Endothelial cell (in vitro differentiated cells): Measurements from ENCODE around the gene CBL. TPM values are rescaled to one million over a fixed set of nuclear protein-coding genes. Genes with fewer than 3 reads are reported as not detected.
A peak's percentile ranks its signal among the peaks of the same experiment; 100 is the strongest.

ENCODE experiments used
- DNase-seq: peaks from one replicate; pipeline ENCODE4 v3.0.0; 2021; ENCODE audit warnings: low spot score
- H3K27ac Mint-ChIP-seq: one replicate; pipeline ENCODE4 v1.8.0; 2021; ENCODE audit warnings: mixed read lengths, inconsistent platforms; ENCODE audit not compliant: unreplicated experiment
- H3K27me3 Mint-ChIP-seq: one replicate; pipeline ENCODE4 v1.8.0; 2021; ENCODE audit warnings: mild to moderate bottlenecking, moderate library complexity, mixed read lengths, inconsistent platforms; ENCODE audit not compliant: unreplicated experiment
- H3K36me3 Mint-ChIP-seq: one replicate; pipeline ENCODE4 v1.8.0; 2021; ENCODE audit warnings: mild to moderate bottlenecking, low read depth, mixed read lengths, inconsistent platforms; ENCODE audit not compliant: unreplicated experiment
- H3K4me1 Mint-ChIP-seq: one replicate; pipeline ENCODE4 v1.8.0; 2021; ENCODE audit warnings: mild to moderate bottlenecking, mixed read lengths, inconsistent platforms; ENCODE audit not compliant: unreplicated experiment
- H3K4me3 Mint-ChIP-seq: one replicate; pipeline ENCODE4 v1.8.0; 2021; ENCODE audit warnings: mild to moderate bottlenecking, mixed read lengths, inconsistent platforms; ENCODE audit not compliant: unreplicated experiment
- H3K9me3 Mint-ChIP-seq: one replicate; pipeline ENCODE4 v1.8.0; 2021; ENCODE audit warnings: mixed read lengths, inconsistent platforms; ENCODE audit not compliant: unreplicated experiment
- total RNA-seq: library from RNA; stranded (reverse); fragmentation: NEBNext Ultra II Directional; extraction: Animal tissue kit (Norgen Biotek cat#: 25700); gene quantifications from one replicate; pipeline ENCODE4 v1.2.1, GENCODE V29; 2021; ENCODE audit not compliant: unreplicated experiment
- TF ChIP-seq, protein P1 (sequence below): fragments of 200-600 bp; sonication (generic); IDR thresholded peaks from one replicate; pipeline ENCODE4 v1.5.0; 2021; ENCODE audit warnings: antibody characterized with exemption; ENCODE audit not compliant: unreplicated experiment

CBL gene
- total RNA-seq, 1 donor from 2014 or later: 47.5 TPM

DNA sequence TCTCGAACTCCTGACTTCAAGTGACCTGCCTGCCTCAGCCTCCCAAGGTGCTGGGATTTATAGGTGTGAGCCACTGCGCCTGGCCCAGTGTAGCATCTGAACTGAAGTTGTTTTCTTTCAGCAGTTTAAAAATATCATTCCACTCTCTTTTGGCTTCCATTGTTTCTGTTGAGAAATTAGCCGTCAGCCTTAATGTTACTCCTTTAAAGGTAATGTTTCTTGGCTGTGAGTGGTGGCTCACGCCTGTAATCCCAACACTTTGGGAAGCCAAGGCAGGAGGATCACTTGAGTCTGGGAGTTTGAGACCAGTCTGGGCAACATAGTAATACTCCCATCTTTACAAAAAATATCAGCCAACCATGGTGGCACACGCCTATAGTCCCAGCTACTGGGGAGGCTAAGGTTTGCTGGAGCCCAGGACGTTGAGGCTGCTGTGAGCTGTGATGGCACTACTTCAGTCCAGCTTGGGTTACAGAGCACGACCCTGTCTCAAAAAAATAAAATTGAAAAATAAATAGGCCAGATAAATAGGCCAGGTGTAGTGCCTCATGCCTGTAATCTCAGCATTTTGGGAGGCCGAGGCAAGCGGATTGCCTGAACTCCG is 84.9 kb downstream of the CBL start:
- TF ChIP-seq, protein P1, sequence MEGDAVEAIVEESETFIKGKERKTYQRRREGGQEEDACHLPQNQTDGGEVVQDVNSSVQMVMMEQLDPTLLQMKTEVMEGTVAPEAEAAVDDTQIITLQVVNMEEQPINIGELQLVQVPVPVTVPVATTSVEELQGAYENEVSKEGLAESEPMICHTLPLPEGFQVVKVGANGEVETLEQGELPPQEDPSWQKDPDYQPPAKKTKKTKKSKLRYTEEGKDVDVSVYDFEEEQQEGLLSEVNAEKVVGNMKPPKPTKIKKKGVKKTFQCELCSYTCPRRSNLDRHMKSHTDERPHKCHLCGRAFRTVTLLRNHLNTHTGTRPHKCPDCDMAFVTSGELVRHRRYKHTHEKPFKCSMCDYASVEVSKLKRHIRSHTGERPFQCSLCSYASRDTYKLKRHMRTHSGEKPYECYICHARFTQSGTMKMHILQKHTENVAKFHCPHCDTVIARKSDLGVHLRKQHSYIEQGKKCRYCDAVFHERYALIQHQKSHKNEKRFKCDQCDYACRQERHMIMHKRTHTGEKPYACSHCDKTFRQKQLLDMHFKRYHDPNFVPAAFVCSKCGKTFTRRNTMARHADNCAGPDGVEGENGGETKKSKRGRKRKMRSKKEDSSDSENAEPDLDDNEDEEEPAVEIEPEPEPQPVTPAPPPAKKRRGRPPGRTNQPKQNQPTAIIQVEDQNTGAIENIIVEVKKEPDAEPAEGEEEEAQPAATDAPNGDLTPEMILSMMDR: no peak
- Mint-ChIP-seq H3K36me3 (peaks cover 29% of the 10 kb centered on the region), H3K27me3 (no peaks in the 10 kb centered on the region), H3K27ac (no peak overlapping the region), H3K4me3 (no peak overlapping the region), H3K4me1 (no peaks in the 10 kb centered on the region), H3K9me3 (no peaks in the 10 kb centered on the region)
- no peak for DNase-seq

DNA sequence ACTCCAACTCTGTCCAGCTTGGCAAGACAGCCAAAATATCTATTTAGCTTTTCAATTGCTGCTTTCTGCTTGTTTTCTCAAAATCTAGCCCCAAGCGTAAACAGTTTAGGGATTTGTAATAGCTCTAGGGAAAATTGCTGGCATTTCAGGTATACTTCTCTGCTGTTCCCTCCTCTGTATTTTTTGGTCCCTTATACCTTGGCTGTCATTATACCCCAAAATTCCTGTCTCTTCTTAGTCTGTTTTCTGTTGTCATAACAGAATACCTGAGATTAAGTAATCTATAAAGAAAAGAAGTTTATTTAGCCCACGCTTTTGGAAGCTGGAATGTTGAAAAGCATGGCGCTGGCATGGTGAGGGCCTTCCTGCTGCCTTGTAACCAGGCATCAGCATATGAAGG is 87.3 kb downstream of the CBL start:
- Mint-ChIP-seq H3K27ac (no peak overlapping the region), H3K4me1 (no peaks in the 10 kb centered on the region), H3K36me3 (peaks cover 21% of the 10 kb centered on the region), H3K4me3 (no peak overlapping the region), H3K27me3 (no peaks in the 10 kb centered on the region), H3K9me3 (no peaks in the 10 kb centered on the region)
- TF ChIP-seq, protein P1: no peak
- DNase-seq: no peak

DNA sequence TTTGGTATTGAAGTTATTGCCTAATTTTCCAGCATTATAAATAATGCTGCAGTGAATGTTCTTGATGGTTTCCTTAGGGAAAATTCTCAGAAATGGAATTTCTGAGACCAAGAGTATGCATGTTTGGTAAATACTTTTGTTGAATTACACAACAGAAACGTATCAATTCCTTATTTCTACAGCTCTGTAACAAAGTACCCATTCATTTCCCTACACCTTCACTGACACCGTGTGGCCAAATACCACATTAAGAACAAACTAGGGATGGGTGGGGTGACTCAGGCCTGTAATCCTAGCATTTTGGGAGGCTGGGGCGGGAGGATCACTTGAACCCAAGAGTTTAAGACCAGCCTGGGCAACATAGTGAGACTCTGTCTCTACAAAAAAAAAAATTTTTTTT is 89.0 kb downstream of the CBL start:
- H3K9me3 Mint-ChIP-seq: no peaks in the 10 kb centered on the region
- peaks cover 23% of the 10 kb centered on the region for H3K36me3 Mint-ChIP-seq
- no peaks in the 10 kb centered on the region for H3K4me1 Mint-ChIP-seq
- H3K27me3 Mint-ChIP-seq: no peaks in the 10 kb centered on the region
- no peak for DNase-seq
- H3K4me3 Mint-ChIP-seq: no peak overlapping the region
- H3K27ac Mint-ChIP-seq: no peak overlapping the region
- TF ChIP-seq, protein P1: no peak

DNA sequence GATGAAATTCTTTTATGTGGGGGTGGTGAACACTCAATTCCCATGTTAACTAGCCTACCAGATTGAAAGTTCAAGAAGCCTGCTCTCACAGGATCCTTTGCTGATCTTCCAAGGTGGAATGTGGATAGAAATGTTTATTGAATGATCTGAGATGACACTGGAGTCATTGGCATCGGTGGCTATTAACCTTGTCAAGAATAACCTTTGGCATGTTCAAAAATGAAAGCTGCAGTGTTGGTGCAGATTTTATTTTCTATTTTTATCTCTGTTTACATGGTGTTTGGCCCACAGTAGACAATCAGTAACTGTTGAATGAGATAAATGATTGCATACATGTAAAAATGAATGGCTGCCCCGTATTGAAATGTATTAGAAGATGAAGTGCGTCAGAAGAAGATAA is 91.8 kb downstream of the CBL start:
- Mint-ChIP-seq H3K4me3 (no peak overlapping the region), H3K27ac (no peak overlapping the region), H3K9me3 (no peaks in the 10 kb centered on the region), H3K4me1 (no peaks in the 10 kb centered on the region), H3K36me3 (peaks cover 33% of the 10 kb centered on the region), H3K27me3 (peaks cover 2% of the 10 kb centered on the region)
- DNase-seq: no peak
- TF ChIP-seq, protein P1: no peak

DNA sequence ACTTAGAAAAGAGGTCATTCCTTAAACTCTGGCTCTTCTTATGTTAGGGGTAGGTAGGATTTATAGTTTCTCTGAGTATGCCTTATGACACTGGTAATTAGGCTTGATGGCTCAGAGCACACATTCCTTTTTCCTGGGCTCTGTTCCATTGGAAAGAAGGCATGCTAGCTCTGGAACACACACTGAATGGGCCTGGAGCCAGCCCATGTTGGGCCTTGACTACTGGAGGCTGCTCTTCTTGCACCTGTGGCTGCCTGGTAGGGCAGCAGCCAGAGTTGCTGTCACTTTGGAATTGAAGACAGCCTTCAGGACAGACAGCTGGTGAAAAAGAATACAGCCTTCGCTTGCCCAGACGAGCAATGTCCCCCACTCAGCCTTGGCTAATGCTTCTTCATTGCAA is 92.6 kb downstream of the CBL start:
- Mint-ChIP-seq H3K9me3 (no peaks in the 10 kb centered on the region), H3K4me1 (no peaks in the 10 kb centered on the region), H3K27ac (no peak overlapping the region), H3K4me3 (peak overlapping the region; percentile 32), H3K27me3 (peaks cover 2% of the 10 kb centered on the region), H3K36me3 (peaks cover 41% of the 10 kb centered on the region)
- TF ChIP-seq, protein P1: no peak
- no peak for DNase-seq
